ENCODE measurements around the gene FNIP1.
A peak's percentile ranks its signal among the peaks of the same experiment; 100 is the strongest.
"Not testable (repeated sequence)": the region's sequence is repeated elsewhere in the genome, so short reads cannot be mapped to it uniquely, and the experiment has no call there.

Gene FNIP1

GRCh38 chr5:131634996-131635683, 161.7 kb downstream of the FNIP1 start, which contains the start of gene RAPGEF6:
Gene RAPGEF6, minus strand, starts transcription at chr5:131635229. Its CDS starts 199 bp downstream, at chr5:131635030.
- peak; percentile 96 for DNase-seq

DNA sequence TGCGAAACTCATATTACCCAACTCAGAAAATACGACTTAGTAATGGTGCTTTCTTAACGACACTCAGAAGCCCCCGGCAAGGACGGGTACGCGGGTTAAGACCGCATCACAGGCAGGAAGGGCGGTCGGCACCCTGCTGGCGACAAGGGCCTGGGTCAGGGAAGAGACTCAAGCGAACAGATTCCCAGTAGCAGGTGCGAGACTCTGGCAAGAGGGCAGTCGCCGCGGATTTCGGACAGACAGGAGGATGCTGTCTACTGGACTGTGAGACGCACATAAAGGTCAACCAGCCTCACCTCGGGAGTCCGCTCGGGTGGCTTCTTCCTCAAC, 162.2 kb downstream of the FNIP1 start:
- DNase-seq = peak; percentile 63

- no peak for DNase-seq
Observed at GRCh38 chr5:131634238-131634637, 162.6 kb downstream of the FNIP1 start.

GRCh38 chr5:131633830-131634229, 163.0 kb downstream of the FNIP1 start:
- no peak for DNase-seq

GRCh38 chr5:131630963-131631350, 165.9 kb downstream of the FNIP1 start:
- no peak for DNase-seq

DNA sequence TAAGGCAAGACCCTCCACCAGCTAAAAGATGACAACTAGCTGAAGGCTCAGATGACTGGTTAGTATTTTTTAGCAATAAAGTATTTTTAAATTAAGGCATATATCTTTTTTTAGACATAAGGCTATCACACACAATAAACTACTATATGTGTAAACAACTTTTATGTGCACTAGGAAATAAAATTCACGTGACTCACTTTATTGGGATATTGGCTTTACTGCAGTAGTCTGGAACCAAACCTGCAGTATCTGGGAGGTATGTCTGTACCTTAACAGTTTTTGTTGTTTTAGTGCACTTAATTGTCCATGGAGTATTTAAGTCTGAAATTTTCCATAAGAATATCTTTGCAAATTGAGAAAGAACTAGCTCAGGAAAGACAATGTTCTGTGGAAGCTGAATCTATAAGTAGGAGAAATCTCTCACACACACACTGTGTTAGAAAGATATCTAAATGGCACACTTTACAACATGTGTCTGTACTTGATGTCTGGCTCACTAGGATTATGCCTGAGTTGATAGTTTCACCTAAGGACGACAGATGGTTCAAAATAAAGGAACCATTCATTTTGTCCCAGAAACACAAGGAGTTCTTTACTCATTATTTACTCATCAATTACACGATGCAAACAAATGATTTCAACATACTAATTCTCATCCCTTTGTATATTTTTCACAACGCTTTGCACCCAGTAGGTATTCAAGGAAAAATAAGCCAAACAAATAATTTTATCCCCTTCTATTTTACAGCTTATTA, 166.4 kb downstream of the FNIP1 start:
- DNase-seq = peak; percentile 61

DNA sequence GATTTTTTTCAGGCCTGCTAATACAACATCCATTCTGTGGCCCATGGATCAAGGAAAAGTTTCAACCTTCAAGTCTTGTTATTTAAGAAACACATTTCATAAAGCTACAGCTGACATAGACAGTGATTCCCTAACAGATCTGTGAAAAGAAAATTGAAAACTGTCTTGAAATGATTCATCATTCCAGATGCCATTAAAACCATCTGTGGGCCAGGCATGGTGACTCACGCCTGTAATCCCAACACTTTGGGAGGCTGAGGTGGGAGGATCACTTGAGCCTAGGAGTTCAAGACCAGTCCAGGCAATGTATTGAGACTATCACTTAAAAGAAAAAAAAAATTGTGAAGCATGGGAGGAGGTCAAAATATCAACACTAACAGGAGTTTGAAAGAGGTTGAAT, 167.8 kb downstream of the FNIP1 start:
- DNase-seq = no peak

DNA sequence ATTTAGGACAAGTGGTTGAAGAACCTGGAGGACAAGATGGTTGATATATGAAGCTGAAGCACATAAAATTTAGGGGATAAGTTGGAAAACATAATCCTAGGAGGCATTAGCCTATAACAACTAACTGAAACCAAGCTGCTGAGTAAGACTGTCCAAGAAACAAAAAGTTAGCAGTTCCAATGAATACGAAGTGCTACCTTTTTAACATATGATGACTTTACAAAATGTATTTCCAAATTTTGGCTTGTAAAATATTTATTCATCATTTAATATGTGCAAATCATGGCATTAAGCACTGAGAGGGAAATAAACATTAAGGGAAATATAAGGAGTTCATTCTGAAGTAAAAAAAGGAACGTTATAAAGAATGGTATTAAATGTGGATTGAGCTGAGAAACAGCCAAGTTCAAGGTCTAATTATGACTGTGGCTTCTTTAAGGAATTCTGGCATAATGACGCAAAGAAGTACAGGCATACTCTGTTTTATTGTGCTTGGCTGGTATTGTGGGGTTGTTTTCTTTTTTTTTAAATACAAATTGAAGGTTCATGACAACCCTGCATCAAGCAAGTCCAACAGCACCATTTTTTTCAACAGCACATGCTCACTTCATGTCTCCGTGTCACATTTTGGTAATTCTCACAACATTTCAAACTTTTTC, 169.5 kb downstream of the FNIP1 start:
- no peak for DNase-seq

DNA sequence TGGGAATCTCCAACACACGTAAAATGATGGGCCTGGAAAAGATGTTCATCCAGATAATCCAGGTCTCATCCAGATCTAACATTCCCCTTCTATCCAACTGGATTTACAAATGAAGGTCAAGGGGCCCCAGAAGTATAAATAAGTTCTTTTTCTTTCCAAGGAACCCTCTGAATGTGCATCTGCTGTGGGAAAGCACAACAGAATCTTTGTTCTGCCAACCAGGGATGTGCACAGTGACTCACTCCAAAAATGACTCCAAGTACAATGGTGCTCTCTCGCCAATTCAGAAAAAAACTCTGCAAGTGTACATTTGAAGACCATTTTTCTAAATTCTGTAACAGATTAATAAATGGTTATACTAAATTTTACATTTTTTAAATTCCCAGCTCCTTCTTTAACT, 174.2 kb downstream of the FNIP1 start:
- no peak for DNase-seq

DNA sequence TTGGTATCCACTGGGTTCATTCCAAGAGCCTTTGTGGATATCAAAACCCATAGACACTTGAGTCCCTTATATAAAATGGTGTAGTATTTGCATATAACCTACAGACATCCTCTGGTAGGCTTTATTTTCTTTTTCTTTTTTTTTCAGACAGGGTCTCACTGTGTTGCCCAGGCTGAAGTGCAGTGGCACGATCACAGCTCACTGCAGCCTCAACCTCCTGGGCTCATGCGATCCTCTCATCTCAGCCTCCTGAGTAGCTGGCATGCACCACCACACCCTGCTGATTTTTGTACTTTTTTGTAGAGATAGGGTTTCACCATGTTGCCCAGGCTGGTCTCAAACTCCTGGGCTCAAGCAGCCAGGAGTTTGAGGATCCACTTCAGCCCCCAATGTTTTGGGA, 175.7 kb downstream of the FNIP1 start:
- not testable (repeated sequence) for DNase-seq

DNA sequence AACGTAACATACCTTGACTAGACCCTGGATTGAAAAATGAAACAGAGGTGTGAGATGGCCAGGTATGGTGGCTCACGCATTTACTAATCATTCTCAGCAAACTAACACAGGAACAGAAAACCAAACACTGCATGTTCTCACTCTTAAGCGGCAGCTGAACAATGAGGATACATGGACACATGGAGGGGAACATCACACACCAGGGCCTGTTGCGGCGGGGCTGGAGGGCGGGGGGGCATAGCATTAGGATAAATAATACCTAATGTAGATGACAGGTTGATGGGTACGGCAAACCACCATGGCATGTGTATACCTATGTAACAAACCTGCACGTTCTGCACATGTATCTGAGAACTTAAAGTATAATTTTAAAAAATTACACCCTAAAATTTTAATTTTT, 177.7 kb downstream of the FNIP1 start:
- DNase-seq = no peak

GRCh38 chr5:131617140-131617822, 179.5 kb downstream of the FNIP1 start:
- DNase-seq = no peak

GRCh38 chr5:131615957-131616356, 180.9 kb downstream of the FNIP1 start:
- DNase-seq = no peak

GRCh38 chr5:131613423-131613822, 183.4 kb downstream of the FNIP1 start:
- DNase-seq = no peak

- no peak for DNase-seq
Observed at GRCh38 chr5:131611064-131611381, 185.8 kb downstream of the FNIP1 start.

- no peak for DNase-seq
Observed at GRCh38 chr5:131610198-131611063, 186.4 kb downstream of the FNIP1 start.

DNA sequence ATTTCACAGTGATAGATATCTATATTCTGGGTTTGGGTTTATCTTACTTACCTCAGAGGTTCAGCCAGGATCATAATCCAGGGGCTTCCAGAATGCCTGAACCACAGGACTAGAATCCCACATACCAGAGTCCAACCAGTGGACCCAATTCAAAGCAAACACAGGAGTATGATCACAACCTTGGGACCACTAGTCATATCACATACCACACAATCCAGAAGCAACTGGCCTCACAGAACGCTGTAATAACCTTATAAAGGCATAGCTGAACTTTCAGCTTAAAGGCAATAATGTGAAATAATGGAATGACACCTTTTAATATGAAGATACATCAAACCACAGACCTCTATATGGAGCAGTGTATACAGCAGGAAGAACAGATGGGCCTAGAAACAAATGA, 187.0 kb downstream of the FNIP1 start:
- no peak for DNase-seq

- no peak for DNase-seq
Observed at GRCh38 chr5:131608597-131608996, 188.2 kb downstream of the FNIP1 start.

GRCh38 chr5:131607903-131608540, 188.8 kb downstream of the FNIP1 start:
- no peak for DNase-seq

DNA sequence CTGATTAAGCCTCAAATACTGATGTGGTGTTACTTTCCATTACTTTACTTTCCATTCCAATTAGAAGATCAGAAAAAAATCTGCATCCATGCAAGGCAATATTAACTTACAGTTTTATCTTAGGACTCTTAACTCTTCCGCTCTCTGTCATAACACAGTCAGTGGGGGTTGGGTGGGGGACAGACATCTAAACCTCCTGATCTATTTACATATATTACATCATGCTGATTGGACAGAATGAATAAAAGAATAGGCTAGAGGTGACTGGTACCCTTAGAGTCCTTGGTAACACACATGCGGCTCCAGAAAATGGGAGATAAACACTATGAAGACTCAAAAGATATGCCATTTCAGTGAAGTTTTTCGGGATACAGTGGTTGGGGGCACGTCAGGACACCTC, 189.4 kb downstream of the FNIP1 start:
- no peak for DNase-seq

GRCh38 chr5:131605086-131605485, 191.7 kb downstream of the FNIP1 start:
- no peak for DNase-seq

Data from NCI-H748 treated with DMSO at 0.1 percent for 48 hours (cell line).